Fibroblast of skin of right quadriceps (primary cell): Measurements from ENCODE around the gene MAPK14.
"Not testable (repeated sequence)": the region's sequence is repeated elsewhere in the genome, so short reads cannot be mapped to it uniquely, and the experiment has no call there.

Source experiments
- DNase-seq: peaks from one replicate; pipeline ENCODE4 v3.0.0-alpha.2; 2013

Gene MAPK14

DNA sequence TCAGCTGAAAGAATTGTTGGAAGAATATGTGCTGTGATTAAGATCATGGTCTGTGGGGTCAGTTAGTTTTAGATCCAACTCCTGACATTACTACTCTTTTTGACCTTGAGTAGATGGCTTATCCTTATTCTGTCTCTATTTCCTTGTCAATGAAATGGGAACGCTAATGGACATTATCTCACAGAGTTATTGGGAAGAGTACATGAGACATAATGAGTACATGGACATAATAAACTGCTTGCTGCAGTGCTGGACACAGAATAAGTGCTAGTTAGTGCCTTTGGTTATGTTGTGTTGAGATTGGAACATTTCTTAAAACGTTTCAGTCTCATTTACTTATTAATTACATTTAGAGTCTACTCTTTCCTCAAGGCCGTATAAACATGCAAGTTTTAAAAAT, 42.6 kb downstream of the MAPK14 start:
- no peak for DNase-seq

DNA sequence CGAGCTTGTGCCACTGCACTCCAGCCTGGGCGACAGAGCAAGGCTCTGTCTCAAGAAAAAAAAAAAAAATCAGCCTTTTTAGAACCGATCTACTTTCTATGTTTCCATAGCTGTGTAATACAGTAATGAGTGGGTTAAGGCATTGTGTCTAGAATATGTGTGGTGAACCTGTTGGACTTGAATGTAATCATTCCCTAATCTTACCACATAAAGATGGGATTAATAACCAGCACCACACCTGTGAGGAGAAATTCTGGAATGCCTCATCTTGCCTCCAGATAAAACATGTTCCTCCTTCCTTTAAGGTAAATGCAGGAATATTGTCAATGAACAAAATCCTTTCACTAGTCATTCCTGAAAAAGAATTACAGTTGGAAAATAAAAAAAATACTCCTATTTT, 43.7 kb downstream of the MAPK14 start:
- DNase-seq, result no peak

DNA sequence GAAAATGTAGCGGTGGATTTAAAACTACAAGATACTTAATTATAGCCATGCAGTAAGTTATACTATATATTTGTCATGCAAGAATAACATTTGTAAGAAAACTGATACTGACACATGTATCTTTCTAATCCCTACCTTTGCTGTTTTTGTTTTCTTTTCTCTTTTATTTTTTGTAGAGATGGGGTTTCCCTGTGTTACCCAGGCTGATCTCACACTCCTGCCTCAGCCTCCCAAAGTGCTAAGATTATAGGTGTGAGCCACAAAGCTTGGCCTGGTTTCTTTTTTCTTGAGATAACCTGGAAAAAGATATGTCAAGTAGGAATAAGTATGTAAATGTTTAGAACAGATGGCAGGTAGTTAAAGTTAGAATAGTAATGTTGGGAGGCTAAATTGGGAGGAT, 44.1 kb downstream of the MAPK14 start:
- DNase-seq, result no peak

DNA sequence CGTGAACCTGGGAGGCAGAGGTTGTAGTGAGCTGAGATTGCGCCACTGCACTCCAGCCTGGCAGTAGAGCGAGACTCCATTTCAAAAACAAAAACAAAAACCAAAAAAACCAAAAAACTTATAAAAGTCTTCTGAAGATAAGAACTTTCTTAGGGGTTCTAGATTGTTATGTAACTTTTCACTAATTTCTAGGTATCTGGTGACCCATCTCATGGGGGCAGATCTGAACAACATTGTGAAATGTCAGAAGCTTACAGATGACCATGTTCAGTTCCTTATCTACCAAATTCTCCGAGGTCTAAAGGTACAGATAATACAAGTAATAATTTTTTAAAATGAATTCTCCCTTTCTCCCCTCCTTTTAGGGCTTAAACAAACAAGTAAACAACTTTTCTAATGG, 45.1 kb downstream of the MAPK14 start:
- no peak for DNase-seq

DNA sequence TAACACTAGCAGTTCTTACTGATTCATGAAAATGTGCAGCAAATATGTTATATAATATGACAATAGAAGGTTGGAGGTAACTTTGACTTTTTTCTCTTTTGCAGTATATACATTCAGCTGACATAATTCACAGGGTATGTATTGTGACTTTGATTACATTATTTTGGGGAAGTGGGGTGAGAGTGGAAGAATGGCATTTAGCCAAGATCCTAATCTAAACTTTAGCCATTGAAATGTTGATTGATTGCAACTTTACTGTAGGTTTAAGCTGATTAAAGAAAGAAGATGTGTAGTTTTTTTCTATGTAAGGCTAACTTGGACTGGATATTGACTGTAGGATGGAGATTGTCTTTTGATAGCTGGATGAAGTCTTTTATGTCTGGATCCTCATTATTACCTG, 46.0 kb downstream of the MAPK14 start:
- DNase-seq, result no peak

DNA sequence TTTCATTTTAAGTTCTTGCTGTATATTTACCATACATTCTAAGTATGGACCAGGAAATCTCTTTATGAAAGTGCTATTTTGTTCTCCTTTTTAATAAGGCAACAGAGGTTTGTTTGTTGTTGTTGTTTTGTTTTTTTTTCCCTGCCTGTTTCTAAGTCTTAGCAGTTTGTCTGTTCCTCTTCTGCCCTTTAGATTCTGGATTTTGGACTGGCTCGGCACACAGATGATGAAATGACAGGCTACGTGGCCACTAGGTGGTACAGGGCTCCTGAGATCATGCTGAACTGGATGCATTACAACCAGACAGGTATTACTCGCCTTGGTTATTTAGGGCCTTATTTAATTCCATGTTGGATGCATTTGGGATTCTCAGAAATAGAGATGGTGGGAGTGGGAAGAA, 48.0 kb downstream of the MAPK14 start:
- DNase-seq, result no peak

DNA sequence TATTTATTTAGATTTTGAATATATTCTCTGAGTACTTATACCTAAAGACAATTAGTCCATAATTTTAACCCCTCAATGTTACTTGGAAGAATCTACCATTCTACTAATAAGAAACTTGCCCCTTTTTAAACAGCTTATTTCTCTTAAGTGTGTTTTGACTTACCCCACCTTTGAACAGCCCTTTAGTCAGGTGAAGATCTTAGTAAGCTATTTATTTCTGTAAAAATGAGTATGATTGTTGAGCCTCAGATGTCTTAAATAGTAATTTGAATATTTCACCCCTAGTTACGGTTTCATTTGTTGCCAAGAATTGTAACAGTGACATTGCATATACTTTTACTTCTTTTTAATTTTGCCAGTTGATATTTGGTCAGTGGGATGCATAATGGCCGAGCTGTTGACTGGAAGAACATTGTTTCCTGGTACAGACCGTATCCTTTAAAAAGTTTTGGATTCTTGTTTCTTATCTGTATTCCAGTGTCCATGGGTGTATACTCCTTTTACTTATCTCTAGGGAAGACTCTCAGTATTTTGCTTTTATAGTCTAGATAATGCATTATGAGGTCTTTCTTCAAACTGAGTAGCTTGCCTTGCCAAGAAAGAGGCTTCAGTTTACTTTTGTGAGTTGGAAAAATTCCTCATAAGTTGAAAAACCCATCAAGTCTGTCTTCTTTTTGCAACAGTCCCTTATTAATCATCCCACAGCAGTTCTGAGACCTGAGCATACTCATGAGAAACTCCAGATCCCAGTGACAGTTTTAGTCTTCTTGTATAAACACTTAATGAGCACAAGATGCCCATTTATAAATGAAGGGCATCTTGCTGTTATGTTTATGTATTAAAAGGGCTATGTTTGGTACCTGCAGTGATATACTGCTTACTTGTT, 48.8 kb downstream of the MAPK14 start:
- DNase-seq, result no peak

DNA sequence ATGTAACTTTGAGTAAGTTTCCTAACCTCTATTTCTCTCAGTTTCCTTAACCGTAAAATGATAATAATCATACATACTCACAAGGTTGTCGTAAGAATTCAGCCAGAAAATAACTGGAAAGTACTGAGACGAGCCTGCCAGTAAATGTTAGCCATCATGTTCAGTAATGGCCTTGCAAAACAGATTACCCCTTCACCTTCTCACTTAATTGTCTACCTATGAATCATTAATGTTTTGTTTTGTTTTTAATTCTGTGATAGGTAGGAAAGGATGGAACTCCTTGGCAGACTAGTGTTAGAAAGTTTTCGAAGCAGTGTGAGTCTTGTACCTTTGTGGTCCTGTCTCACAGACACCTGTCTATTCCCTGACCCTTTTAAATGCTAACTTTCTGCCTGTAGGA, 50.6 kb downstream of the MAPK14 start:
- no peak for DNase-seq

DNA sequence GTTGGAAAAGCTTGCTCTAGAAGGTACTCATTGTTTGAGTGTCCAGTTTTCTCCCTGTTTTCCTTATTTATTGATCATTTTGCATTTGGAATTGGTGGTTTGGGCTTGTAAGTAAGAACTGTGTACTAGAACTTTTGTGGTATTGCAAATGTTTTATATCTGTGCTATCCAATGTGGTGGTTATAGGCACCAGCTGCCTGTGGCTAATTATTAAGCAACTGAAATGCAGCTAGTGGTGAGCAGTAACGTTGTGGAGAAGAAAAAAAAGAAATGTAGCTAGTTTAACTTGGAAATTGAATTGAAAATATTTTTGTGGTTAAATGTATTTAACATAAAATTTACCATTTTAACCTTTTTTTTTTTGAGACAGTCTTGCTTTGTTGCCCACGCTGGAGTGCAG, 52.0 kb downstream of the MAPK14 start:
- DNase-seq, result no peak

DNA sequence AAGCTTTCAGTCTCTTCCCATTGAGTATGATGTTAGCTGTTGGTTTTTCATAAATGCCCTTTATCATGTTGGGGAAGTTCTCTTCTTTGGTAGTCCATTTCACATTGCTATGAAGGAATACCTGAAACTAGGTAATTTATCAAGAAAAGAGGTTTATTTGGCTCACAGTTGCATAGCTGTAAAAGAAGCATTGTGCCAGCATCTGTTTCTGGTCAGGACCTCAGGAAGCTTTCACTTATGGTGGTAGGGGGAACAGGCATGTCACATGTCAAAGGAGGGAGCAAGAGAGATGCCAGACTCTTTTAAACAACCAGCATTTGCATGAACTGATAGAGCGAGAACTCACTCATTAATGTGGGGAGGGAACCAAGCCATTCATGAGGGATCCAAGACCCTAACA, 54.7 kb downstream of the MAPK14 start:
- DNase-seq, result no peak

DNA sequence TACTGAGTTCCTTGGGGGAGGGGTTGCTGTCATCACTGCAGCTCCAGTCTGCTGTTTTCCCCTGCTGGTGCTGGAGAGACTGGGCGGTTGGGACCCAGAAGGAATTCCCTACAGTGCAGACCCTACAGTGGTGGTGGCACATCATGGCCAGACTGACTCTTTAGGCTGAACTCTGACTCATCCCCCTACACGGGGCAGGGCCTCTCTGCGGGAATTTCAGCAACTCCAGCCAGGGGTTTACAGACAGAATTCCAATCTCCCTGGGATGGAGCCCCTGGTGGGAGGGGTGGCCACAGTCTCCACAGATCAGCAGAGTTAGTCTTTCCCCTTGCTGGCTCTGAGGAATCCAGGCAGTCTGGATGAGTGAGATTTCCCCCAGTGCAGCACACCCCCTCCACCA, 55.8 kb downstream of the MAPK14 start:
- DNase-seq, result no peak

DNA sequence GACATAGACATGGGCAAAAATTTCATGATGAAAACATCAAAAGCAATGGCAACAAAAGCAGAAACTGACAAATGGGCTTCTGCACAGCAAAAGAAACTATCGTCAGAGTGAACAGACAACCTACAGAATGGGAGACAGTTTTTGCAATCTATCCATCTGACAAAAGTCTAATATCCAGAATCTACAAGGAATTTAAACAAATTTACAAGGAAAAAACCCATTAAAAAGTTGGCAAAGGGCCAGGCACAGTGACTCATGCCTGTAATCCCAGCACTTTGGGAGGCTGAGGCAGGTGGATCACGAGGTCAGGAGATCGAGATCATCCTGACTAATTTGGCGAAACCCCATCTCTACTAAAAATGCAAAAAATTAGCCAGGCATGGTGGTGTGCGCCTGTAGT, 60.6 kb downstream of the MAPK14 start:
- not testable (repeated sequence) for DNase-seq

DNA sequence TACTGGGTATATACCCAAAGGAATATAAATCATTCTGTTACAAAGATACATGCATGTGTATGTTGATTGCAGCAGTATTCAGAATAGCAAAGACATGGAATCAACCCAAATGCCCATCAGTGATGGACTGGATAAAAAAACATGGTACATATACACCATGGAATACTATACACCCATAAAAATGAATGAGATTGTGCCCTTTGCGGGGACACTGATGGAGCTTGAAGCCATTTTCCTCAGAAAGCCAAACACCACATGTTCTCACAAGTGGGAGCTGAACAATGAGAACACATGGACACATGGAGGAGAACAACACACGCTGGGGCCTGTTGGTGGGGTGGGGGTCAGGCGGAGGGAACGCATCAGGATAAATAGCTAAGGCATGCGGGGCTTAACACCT, 61.4 kb downstream of the MAPK14 start:
- no peak for DNase-seq

DNA sequence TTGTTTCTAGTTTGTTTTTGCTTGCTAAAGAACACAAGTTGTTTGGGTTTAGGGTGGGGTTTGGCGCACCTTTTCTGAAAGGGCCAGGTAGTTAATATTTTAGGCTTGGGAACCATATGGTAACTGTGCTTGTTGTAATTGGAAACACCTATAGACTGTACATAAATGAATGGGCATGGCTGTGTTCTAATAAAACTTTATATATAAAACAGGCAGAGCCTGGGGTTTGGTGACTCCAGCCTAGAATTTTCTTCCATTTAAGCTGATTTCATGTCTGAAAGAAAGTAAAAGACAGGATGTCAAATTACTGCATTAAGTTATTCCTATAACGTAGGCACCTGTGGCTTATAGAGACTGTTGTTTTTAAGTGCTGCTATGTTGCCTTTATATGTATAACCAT, 66.6 kb downstream of the MAPK14 start:
- no peak for DNase-seq

DNA sequence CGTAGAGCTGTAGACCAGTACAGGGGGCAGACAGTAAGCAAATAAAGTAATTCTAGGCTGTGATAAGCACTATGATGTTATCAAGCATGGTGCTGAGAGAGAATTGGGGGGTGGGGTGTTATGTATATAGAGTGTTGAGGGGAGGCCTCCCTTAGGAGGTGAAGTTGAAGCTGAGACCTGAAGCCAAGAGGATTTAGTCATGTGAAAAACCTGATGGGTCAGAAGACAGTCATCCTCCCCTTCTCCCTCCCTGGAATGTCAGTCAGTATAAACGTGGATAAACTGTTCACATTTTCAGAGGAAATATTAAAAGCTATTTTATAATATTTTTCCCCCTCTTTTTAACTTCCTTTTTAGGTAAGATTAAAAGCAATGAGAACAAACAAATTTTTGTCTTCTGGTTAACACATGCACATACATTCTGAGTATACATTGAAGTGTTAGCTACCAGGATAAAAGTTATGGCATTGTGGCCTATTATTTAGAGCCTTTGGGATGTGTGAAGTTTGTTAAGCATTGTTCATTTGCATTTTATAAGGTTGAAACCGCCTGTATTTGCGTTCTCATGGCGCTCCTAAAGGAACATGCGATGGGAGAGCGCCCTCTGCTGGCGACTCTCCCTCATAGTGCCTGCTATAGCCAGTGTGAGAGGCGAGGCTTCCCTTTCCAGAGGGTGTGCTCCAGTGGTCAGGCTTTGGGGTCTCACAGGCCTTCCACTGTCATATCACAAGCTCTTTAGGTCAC, 67.3 kb downstream of the MAPK14 start:
- peak; percentile 69 for DNase-seq

DNA sequence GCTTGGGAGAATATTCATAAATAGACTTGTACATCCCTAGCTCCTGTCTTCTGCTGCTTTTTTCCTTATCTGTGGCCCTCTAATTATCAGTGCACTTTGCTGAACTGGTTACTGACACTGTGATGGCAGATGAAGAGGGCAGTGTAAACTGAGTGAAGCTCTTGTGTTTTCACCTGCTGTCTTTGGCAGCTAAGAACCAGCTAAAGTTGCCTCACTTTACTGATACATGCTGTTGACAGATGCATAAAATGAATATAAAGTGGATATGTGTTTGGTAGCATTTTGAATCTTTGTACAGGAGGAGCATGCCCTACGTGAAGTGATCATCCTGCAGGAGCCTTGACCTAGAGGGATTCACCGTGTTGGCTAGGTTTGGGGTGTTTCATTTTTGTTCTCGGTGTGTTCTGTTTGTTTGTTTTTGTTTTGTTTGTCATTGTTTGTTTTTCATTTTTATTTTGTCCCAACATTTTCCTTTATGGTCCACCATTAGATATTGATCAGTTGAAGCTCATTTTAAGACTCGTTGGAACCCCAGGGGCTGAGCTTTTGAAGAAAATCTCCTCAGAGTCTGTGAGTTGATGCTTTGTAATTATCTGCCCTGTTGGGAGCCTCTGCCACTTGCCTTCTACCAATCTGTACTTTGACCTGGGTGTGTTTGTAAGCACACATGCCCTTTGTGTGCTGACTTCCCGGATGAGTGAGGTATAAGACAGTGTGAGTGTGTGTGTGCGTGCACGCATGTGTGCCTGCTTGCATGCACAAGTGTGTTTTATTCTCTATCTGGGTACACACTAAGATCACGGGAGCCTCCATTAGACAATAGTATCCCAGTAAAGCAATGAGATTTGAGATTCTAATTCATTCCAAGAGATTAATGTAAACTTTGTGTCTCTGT, 68.1 kb downstream of the MAPK14 start:
- no peak for DNase-seq

DNA sequence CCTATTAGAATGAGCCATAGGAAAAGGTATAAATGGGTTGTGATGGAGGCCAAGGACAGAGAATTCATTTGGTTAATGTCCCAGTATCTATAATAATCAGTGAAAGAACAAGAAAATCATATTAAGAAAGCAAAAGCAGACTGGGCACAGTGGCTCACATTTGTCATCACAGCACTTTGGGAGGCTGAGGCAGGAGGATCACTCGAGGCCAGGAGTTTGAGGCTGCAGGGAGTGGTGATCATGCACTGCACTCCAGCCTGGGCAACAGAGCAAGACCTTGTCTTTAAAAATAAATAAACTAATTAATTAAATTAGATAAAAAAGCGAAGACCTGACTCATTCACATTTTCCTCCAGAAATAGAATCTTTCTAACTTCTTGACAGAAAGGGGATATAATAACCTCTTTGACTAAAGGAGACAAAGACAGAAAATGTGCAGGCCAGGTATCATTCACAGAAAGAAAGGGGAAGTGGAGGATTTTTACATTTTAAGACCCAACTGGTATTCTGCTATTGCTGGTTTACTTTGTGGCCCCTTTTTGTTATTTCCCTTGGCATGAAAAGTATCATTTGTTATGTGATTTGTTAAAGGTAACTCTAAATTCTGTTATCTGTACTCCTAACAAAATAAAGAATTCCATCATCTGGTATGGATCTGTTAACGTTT, 70.8 kb downstream of the MAPK14 start:
- no peak for DNase-seq

DNA sequence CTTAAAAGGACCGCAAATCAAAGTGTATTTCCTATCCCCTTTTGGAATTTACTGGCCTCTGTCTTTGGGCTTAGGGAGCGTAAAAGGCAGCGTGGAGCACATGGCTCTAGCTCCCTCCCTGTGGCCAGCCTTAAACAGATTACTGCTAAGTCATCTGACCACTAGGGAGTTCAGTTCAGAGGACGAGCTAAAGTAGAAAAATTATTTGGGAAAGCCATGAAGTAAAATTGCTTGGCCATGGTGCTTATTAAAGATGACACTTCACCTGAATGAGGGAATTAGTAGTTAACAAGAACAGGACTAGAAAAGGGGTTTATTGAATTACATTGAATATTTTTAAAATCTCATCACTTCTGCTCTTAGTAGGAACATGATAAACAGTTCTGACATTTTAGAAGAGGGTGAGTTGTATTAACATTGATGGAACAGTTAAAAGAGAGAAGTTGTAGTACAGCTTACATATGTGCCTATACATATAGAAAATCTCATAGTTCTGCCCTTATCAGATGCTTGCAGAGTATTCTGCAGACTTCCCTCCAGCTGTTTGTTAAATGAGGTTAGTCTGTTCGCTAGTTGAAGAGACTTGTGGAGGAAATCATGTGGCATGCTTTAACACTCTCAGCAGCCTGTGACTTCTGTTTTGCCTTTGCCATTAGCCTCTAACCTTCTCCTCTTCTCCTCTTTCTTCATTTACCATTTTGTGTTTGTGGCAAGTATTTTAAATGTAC, 71.5 kb downstream of the MAPK14 start:
- no peak for DNase-seq

DNA sequence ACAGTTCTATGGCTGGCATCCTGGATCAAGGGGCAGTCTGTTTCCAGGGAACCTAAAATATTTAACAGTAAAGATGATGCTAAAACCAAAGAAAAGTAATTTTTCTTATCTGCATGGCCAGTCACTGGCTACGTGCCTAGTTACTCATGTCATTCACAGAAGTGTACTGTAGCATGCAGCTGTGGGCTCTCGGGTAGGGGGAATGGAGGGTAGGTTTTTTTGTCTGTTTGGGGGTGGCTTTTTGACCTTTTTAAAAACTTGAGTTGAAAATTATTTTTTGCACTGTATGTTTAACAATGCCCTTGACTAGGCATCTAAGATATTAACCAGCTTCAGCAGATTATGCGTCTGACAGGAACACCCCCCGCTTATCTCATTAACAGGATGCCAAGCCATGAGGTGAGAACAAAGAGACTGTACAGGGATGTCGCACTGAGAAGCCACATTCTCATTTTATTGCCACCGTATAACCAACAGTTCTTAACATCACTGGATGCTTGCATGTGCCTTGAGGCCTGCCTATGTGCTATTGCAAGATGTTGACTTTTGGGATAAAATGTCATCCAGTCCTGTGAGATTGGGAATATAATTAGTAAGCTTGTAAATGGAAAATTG, 72.4 kb downstream of the MAPK14 start:
- no peak for DNase-seq

DNA sequence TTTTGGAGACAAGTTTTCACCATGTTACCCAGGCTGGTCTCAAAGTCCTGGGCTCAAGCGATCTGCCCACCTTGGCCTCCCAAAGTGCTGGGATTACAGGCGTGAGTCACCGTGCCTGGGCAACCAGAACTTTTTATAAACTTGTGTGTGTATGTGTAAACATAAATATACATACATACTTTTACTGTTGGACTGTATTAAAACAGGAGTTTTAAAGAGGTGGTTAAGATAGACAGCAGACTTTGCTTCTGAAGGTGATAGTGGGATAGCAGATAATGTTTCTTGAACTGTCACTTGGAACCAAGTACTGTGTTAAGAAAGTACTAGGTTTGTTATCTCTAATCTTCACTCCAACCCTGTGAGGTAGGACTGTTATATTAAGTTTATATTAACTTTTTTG, 74.1 kb downstream of the MAPK14 start:
- DNase-seq, result no peak

DNA sequence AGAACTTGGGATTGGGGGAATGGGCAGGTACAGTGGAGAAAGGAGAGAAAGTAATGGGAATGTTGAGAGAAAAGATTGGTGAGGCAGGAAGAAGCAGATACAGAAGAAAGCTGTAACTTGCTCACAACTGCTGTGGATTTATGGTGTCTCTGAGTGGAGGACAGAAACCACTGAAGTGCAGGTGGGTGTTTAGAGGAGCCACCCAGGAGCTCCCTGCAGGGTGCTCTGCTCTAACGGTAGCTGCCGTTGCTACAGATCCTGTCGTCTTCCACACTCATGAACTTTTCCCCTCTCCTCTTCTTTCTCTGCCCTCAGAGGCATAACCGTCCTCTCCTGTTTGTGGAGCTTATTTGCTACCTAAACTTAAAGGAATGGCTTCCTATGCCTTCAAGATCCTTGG, 75.2 kb downstream of the MAPK14 start:
- DNase-seq, result no peak

DNA sequence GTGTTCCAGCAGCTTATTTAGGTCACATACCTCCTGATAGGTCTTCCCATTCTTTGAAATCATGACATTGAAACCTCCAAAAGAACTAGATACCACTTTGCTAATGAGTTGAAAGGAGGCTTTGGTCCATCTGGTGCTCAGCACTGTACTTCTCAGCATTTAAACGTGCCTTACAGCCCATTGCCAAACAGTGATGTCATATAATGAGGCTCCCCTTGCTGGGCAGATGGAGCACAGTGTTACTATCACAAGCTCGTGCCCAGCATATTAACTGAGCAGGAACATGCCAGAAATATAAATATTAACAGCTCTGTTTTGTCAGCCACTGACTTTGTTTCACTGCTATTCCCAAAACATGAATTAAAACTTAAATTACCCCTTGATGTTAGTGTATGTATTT, 77.2 kb downstream of the MAPK14 start:
- DNase-seq, result no peak
